Astrocyte (in vitro differentiated cells and primary cell): ENCODE results near the gene DUSP28. TPM values are rescaled to one million over a fixed set of nuclear protein-coding genes. Genes with fewer than 3 reads are reported as not detected.

Experiments
- DNase-seq: peaks from one replicate; pipeline ENCODE4 v3.0.0-alpha.2; 2010; ENCODE audit warnings: low read depth
- FAIRE-seq: peaks from 2 replicates; lab custom pipeline; 2011; peaks lifted over from hg19 to GRCh38; lab: Jason Lieb, UNC
- H2AFZ ChIP-seq: 2 replicates; pipeline ENCODE4 v1.6.0; 2012; ENCODE audit warnings: low read depth, low read length, inconsistent platforms
- H3K27ac ChIP-seq: 2 replicates; pipeline ENCODE4 v1.5.1; 2011; ENCODE audit warnings: low read depth, low read length, inconsistent platforms
- H3K27me3 ChIP-seq: 2 replicates; pipeline ENCODE4 v1.6.0; 2011; ENCODE audit warnings: low read length, inconsistent platforms; ENCODE audit not compliant: insufficient read depth
- H3K36me3 ChIP-seq: 2 replicates; pipeline ENCODE4 v1.5.1; 2011; ENCODE audit warnings: low read length, inconsistent platforms; ENCODE audit not compliant: insufficient read depth
- H3K4me1 ChIP-seq: 2 replicates; pipeline ENCODE4 v1.5.1; 2011; ENCODE audit warnings: low read length, inconsistent platforms; ENCODE audit not compliant: insufficient read depth
- H3K4me2 ChIP-seq: 2 replicates; pipeline ENCODE4 v1.6.0; 2012; ENCODE audit warnings: low read length, inconsistent platforms
- H3K4me3 ChIP-seq: 2 replicates; pipeline ENCODE4 v1.5.1; 2011; ENCODE audit warnings: low read depth, mild to moderate bottlenecking, low read length, inconsistent platforms; ENCODE audit not compliant: insufficient read depth
- H3K79me2 ChIP-seq: 2 replicates; pipeline ENCODE4 v1.6.0; 2012; ENCODE audit warnings: mild to moderate bottlenecking, low read length, inconsistent platforms; ENCODE audit not compliant: insufficient read depth
- H3K9ac ChIP-seq: 2 replicates; pipeline ENCODE4 v1.6.0; 2012; ENCODE audit warnings: mild to moderate bottlenecking, low read length, inconsistent platforms
- H3K9me3 ChIP-seq: 2 replicates; pipeline ENCODE4 v1.5.1; 2012; ENCODE audit warnings: low read depth, mild to moderate bottlenecking, low read length, inconsistent platforms; ENCODE audit not compliant: insufficient read depth
- H4K20me1 ChIP-seq: 2 replicates; pipeline ENCODE4 v1.6.0; 2012; ENCODE audit warnings: low read length, inconsistent platforms; ENCODE audit not compliant: insufficient read depth
- H3K27ac Mint-ChIP-seq: one replicate; pipeline ENCODE4 v1.8.0; 2021; ENCODE audit warnings: mild to moderate bottlenecking, mixed read lengths; ENCODE audit not compliant: unreplicated experiment
- H3K27me3 Mint-ChIP-seq: one replicate; pipeline ENCODE4 v1.8.0; 2021; ENCODE audit warnings: low read depth, mixed read lengths; ENCODE audit not compliant: unreplicated experiment
- H3K36me3 Mint-ChIP-seq: one replicate; pipeline ENCODE4 v1.8.0; 2021; ENCODE audit warnings: low read depth, mixed read lengths; ENCODE audit not compliant: unreplicated experiment
- H3K4me1 Mint-ChIP-seq: one replicate; pipeline ENCODE4 v1.8.0; 2021; ENCODE audit warnings: low read depth, mixed read lengths; ENCODE audit not compliant: unreplicated experiment
- H3K4me3 Mint-ChIP-seq: one replicate; pipeline ENCODE4 v1.8.0; 2021; ENCODE audit warnings: mild to moderate bottlenecking, moderate library complexity, mixed read lengths; ENCODE audit not compliant: unreplicated experiment
- H3K9me3 Mint-ChIP-seq: one replicate; pipeline ENCODE4 v1.8.0; 2021; ENCODE audit warnings: mild to moderate bottlenecking, mixed read lengths; ENCODE audit not compliant: unreplicated experiment
- EZH2 ChIP-seq: IDR thresholded peaks from 2 replicates; pipeline ENCODE4 v1.6.1; 2012; ENCODE audit warnings: mild to moderate bottlenecking, low read length, inconsistent platforms; ENCODE audit not compliant: insufficient read depth
- total RNA-seq: library from RNA; stranded (reverse); gene quantifications from 2 replicates; pipeline ENCODE4 v1.2.1, GENCODE V29; 2021
- TF ChIP-seq, protein P1 (sequence below): IDR thresholded peaks from 2 replicates; pipeline ENCODE4 v1.5.1; 2011; ENCODE audit warnings: low read depth, mild to moderate bottlenecking, inconsistent platforms, low read length, moderate library complexity; ENCODE audit not compliant: insufficient read depth

The DUSP28 gene
- total RNA-seq, 1 donor from 2014 or later: 4.1 TPM

DNA sequence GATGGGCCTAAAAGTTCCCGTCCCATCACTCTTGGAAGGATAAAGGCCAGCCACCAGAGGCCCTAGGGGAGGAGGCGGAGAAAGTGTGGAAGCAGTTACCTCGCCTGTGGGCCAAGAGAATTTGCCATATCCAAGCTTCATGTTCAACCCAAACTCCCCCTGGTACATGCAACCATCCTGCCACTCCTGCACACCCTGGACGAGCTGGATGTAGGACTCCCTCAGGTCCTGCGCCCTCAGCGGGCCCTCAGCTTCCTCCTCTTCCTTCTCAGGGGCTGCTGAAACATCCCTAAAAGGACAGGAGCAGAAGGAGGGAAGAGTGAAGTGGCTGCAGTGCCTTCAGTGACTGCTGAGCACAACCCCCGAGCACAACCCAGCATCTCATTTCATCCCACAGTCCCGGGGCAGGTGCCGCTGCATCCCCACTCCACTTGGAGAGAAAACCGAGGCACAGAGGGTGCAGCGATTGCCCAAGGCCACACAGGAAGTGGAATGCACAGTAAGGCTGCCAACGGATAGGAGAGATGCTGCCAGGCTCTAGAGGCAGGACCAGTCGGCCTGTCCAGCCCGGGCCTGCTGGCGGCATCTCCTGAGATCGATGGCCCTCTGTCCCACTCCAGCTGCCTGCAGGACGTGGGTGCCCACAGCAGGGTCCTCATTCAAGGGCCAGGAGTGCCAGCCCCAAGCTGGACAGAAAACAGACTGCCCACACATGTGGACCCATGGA, 5.2 kb upstream of the DUSP28 start:
- Mint-ChIP-seq H3K4me1 (peaks cover 2% of the 10 kb centered on the region), H3K36me3 (peaks cover 18% of the 10 kb centered on the region), H3K27ac (no peak overlapping the region), H3K9me3 (peaks cover 6% of the 10 kb centered on the region), H3K27me3 (peaks cover 2% of the 10 kb centered on the region), H3K4me3 (no peak overlapping the region)
- H3K27ac ChIP-seq: no peak overlapping the region
- no peak overlapping the region for H3K9ac ChIP-seq
- peaks cover 35% of the 10 kb centered on the region for H3K79me2 ChIP-seq
- TF ChIP-seq EZH2: no peak
- TF ChIP-seq, protein P1, sequence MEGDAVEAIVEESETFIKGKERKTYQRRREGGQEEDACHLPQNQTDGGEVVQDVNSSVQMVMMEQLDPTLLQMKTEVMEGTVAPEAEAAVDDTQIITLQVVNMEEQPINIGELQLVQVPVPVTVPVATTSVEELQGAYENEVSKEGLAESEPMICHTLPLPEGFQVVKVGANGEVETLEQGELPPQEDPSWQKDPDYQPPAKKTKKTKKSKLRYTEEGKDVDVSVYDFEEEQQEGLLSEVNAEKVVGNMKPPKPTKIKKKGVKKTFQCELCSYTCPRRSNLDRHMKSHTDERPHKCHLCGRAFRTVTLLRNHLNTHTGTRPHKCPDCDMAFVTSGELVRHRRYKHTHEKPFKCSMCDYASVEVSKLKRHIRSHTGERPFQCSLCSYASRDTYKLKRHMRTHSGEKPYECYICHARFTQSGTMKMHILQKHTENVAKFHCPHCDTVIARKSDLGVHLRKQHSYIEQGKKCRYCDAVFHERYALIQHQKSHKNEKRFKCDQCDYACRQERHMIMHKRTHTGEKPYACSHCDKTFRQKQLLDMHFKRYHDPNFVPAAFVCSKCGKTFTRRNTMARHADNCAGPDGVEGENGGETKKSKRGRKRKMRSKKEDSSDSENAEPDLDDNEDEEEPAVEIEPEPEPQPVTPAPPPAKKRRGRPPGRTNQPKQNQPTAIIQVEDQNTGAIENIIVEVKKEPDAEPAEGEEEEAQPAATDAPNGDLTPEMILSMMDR: no peak
- H3K27me3 ChIP-seq: no peaks in the 10 kb centered on the region
- H3K9me3 ChIP-seq: no peaks in the 10 kb centered on the region
- H3K4me3 ChIP-seq: no peak overlapping the region
- H4K20me1 ChIP-seq: peaks cover 22% of the 10 kb centered on the region
- H3K36me3 ChIP-seq: no peaks in the 10 kb centered on the region
- no peak overlapping the region for H3K4me2 ChIP-seq
- peaks cover 26% of the 10 kb centered on the region for H3K4me1 ChIP-seq
- H2AFZ ChIP-seq: no peak overlapping the region
- no peak for DNase-seq
- no peak for FAIRE-seq

DNA sequence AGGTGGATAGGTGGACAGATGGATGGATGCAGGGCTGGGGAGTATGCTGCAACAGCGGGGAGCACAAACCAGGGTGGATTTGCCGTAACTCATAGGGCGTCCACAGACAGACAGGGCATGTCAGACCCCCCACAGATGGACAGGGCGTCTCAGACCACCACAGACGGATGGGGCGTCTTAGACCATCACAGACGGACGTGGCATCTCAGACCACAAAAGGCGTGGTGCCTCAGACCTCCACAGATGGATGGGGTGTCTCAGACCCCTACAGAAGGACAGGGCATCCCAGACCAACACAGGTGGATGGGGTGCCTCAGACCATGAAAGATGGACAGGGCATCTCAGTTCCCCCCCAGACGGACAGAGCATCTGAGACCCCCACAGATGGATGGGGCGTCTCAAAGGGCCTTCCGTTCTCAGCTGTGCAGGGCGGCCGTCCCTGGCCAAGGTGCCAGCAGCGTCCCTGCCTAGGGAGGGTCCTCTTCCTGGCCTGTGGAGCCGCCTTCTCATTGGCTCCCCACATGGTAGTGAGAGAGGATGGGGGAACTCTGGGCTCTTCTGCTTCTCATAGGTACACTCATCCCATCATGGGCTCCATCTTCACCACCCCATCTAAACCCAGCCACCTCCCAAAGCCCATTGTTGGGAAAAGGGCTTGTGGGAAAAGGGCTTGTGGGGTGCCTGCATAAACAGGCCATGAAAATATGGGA, 4.5 kb upstream of the DUSP28 start:
- no peak for FAIRE-seq
- H3K27ac ChIP-seq: no peak overlapping the region
- H3K36me3 Mint-ChIP-seq: peaks cover 17% of the 10 kb centered on the region
- peaks cover 2% of the 10 kb centered on the region for H3K27me3 Mint-ChIP-seq
- DNase-seq: no peak
- H2AFZ ChIP-seq: no peak overlapping the region
- peaks cover 5% of the 10 kb centered on the region for H3K9me3 Mint-ChIP-seq
- no peaks in the 10 kb centered on the region for H3K9me3 ChIP-seq
- no peak overlapping the region for H3K4me3 Mint-ChIP-seq
- peaks cover 35% of the 10 kb centered on the region for H3K79me2 ChIP-seq
- no peak overlapping the region for H3K4me3 ChIP-seq
- H3K9ac ChIP-seq: no peak overlapping the region
- peaks cover 2% of the 10 kb centered on the region for H3K4me1 Mint-ChIP-seq
- H3K27ac Mint-ChIP-seq: no peak overlapping the region
- H4K20me1 ChIP-seq: peaks cover 23% of the 10 kb centered on the region
- H3K27me3 ChIP-seq: no peaks in the 10 kb centered on the region
- H3K36me3 ChIP-seq: no peaks in the 10 kb centered on the region
- TF ChIP-seq, protein P1: no peak
- TF ChIP-seq EZH2: no peak
- H3K4me1 ChIP-seq: peaks cover 27% of the 10 kb centered on the region
- H3K4me2 ChIP-seq: no peak overlapping the region
